ENCODE measurements around the gene SNAP29. TPM values are rescaled to one million over a fixed set of nuclear protein-coding genes. Genes with fewer than 3 reads are reported as not detected.

The SNAP29 gene
- total and polyA plus RNA-seq, 12 donors, result 9.9 to 43.6 (median 26.1) TPM

- TF ChIP-seq, protein P1, sequence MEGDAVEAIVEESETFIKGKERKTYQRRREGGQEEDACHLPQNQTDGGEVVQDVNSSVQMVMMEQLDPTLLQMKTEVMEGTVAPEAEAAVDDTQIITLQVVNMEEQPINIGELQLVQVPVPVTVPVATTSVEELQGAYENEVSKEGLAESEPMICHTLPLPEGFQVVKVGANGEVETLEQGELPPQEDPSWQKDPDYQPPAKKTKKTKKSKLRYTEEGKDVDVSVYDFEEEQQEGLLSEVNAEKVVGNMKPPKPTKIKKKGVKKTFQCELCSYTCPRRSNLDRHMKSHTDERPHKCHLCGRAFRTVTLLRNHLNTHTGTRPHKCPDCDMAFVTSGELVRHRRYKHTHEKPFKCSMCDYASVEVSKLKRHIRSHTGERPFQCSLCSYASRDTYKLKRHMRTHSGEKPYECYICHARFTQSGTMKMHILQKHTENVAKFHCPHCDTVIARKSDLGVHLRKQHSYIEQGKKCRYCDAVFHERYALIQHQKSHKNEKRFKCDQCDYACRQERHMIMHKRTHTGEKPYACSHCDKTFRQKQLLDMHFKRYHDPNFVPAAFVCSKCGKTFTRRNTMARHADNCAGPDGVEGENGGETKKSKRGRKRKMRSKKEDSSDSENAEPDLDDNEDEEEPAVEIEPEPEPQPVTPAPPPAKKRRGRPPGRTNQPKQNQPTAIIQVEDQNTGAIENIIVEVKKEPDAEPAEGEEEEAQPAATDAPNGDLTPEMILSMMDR (IDR thresholded peaks at IDR 0.05), result no peak
- intact Hi-C loops (cut with DNase I), result loop anchor here in 6 of 10 donors (5.0 to 10.0 kb wide), 6 partner anchors 46 to 96 kb away; partner anchors contain the start of genes LZTR1 (in 3 of the 6), AIFM3 (in 1 of the 6), P2RX6 (in 1 of the 6) and THAP7 (in 1 of the 6)
- Histone ChIP-seq H3K27me3 (no peaks in the 10 kb centered on the region), H3K4me3 (peak overlapping the region; percentile 66 to 99 (median 90)), H3K4me1 (peaks cover 6 to 51% (median 46%) of the 10 kb centered on the region in 9 donors), H3K27ac (peak overlapping the region in 7 of 10 donors; percentile 89 to 99 (median 96)), H3K9me3 (no peaks in the 10 kb centered on the region), H3K36me3 (no peaks in the 10 kb centered on the region)
- DNase-seq (no peak), ATAC-seq (no peak)
- 1 to 2% methylated on average over 19 of the region's 19 CpGs for WGBS, 2 donors
These were observed 59.9 kb downstream of the SNAP29 start for GRCh38 chr22:20918663-20919218.

- Histone ChIP-seq H3K9me3 (no peaks in the 10 kb centered on the region), H3K4me1 (peaks cover 6 to 61% (median 51%) of the 10 kb centered on the region in 9 donors), H3K27ac (peak overlapping the region in 2 of 10 donors; percentile 10 to 27), H3K4me3 (peak overlapping the region in 9 of 10 donors; percentile 66 to 99 (median 93)), H3K27me3 (no peaks in the 10 kb centered on the region), H3K36me3 (peaks cover 0 to 9% (median 0%) of the 10 kb centered on the region in 9 donors)
- WGBS, 2 donors, result 7 to 14% methylated on average over 4 of the region's 4 CpGs
- intact Hi-C loops (cut with DNase I), result loop anchor here in 7 of 10 donors (5.0 to 10.0 kb wide), 8 partner anchors 38 to 95 kb away; partner anchors contain the start of genes LZTR1 (in 3 of the 7), AIFM3 (in 1 of the 7), P2RX6 (in 1 of the 7) and PI4KA (in 1 of the 7)
- no peak for ATAC-seq
- no peak for DNase-seq
- TF ChIP-seq, protein P1 (IDR thresholded peaks at IDR 0.05), result no peak
These were observed 60.9 kb downstream of the SNAP29 start for GRCh38 chr22:20919718-20920117.

GRCh38 chr22:20920881-20921203 lies 62.0 kb downstream of the SNAP29 start:
- no peak for DNase-seq
- peak overlapping the region in 7 of 10 donors; percentile 77 to 99 (median 96) for H3K4me3 ChIP-seq
- no peaks in the 10 kb centered on the region for H3K27me3 ChIP-seq
- H3K4me1 ChIP-seq, result peaks cover 6 to 69% (median 55%) of the 10 kb centered on the region in 9 donors
- intact Hi-C loops (cut with DNase I), result loop anchor here in 2 of 10 donors (5.0 to 10.0 kb wide), 2 partner anchors 36 to 66 kb away; partner anchors contain the start of genes PI4KA (in 1 of the 2) and SNAP29 (in 1 of the 2)
- H3K27ac ChIP-seq, result peak overlapping the region in 3 of 10 donors; percentile 18 to 27 (median 26)
- no peak for ATAC-seq
- H3K36me3 ChIP-seq, result peaks cover 0 to 17% (median 0%) of the 10 kb centered on the region in 9 donors
- 50% methylated on average over 3 of the region's 3 CpGs for WGBS, 2 donors
- no peaks in the 10 kb centered on the region for H3K9me3 ChIP-seq
- TF ChIP-seq, protein P1 (IDR thresholded peaks at IDR 0.05), result no peak

DNA sequence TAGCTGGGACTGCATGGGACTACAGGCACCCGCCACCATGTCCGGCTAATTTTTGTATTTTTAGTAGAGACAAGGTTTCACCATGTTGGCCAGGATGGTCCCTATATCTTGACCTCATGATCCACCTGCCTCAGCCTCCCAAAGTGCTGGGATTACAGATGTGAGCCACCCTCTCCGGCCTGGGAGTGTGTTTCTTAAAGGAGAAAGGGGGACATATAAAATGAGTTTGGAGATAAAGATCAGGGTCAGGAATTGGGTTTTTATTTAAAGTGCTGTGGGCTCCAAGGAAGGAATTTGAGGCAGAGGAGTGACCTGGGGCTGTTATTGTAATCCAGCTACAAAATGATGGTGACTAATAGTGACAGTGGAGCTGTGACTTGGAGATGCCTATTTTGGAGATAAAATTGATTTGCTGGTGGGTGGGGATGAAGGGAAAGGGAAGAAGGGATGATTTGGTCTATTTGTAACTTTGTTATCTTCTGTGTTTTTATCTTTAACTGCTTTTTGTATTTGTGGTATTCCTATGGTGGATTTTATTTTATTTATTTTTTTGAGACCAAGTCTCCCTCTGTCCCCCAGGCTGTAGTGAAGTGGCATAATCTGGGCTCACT lies 63.4 kb downstream of the SNAP29 start:
- ATAC-seq (no peak), DNase-seq (no peak)
- intact Hi-C loops (cut with DNase I), result loop anchor here in 2 of 10 donors (5.0 to 10.0 kb wide), 2 partner anchors 35 to 67 kb away; partner anchors contain the start of genes PI4KA (in 1 of the 2) and SNAP29 (in 1 of the 2)
- H3K27ac ChIP-seq, result no peak overlapping the region
- H3K27me3 ChIP-seq, result no peaks in the 10 kb centered on the region
- H3K4me3 ChIP-seq, result no peak overlapping the region
- peaks cover 6 to 77% (median 54%) of the 10 kb centered on the region in 9 donors for H3K4me1 ChIP-seq
- TF ChIP-seq, protein P1 (IDR thresholded peaks at IDR 0.05), result no peak
- 76 to 90% methylated on average over 3 of the region's 3 CpGs for whole genome bisulfite sequencing, 2 donors
- H3K36me3 ChIP-seq, result peaks cover 0 to 17% (median 0%) of the 10 kb centered on the region in 9 donors
- H3K9me3 ChIP-seq, result no peaks in the 10 kb centered on the region

All from heart right ventricle (tissue), 16 donors.